Gastroesophageal sphincter (tissue), 4 donors: ENCODE data around the gene PNCK. TPM values are rescaled to one million over a fixed set of nuclear protein-coding genes. Genes with fewer than 3 reads are reported as not detected.
A peak's percentile ranks its signal among the peaks of the same experiment; 100 is the strongest.

ENCODE experiments used
- ATAC-seq: fragments of 150-250 bp; one replicate; pipeline ENCODE4 v1.9.1; 2016; ENCODE audit warnings: mild to moderate bottlenecking, moderate library complexity
- H3K27ac ChIP-seq, 4 donors: fragments of 200-600 bp; sonication (generic) in 3 of 4; 1 replicate in 3 of 4; 2 replicates in 1 of 4; pipeline ENCODE4 v1.5.1; 2016 to 2019
- H3K27me3 ChIP-seq: fragments of 200-600 bp; sonication (generic); one replicate; pipeline ENCODE4 v1.5.1; 2019
- H3K36me3 ChIP-seq, 2 donors: fragments of 200-600 bp; sonication (generic); one replicate each; pipeline ENCODE4 v1.5.1; 2019; ENCODE audit warnings: control low read depth in 1 of 2
- H3K4me1 ChIP-seq, 3 donors: fragments of 200-600 bp; sonication (generic); 1 replicate in 2 of 3; 2 replicates in 1 of 3; pipeline ENCODE4 v1.5.1; 2016 to 2019; ENCODE audit warnings: control low read depth in 2 of 3
- H3K4me3 ChIP-seq, 2 donors: fragments of 200-600 bp; sonication (generic); one replicate each; pipeline ENCODE4 v1.5.1; 2019; ENCODE audit warnings: mild to moderate bottlenecking in 1 of 2, moderate library complexity in 1 of 2
- H3K9me3 ChIP-seq, 3 donors: fragments of 200-600 bp; sonication (generic); one replicate each; pipeline ENCODE4 v1.5.1; 2017 to 2019; ENCODE audit warnings: control low read depth in 2 of 3
- CTCF ChIP-seq, 4 experiments: fragments of 200-600 bp in 2 of 4; fragments of 450-650 bp in 2 of 4; sonication (generic) in 1 of 4; IDR thresholded peaks; one replicate each; pipeline ENCODE4 v1.5.1; 2017 to 2019; ENCODE audit warnings: antibody characterized with exemption in 4 of 4, mild to moderate bottlenecking in 2 of 4, moderate library complexity in 2 of 4
- EP300 ChIP-seq: sonication (generic); formaldehyde crosslinking; IDR thresholded peaks from one replicate; pipeline ENCODE4 v1.6.1; 2017; ENCODE audit warnings: antibody characterized with exemption, mild to moderate bottlenecking
- POLR2A ChIP-seq, 2 donors: fragments of 450-650 bp; IDR thresholded peaks; one replicate each; pipeline ENCODE4 v1.6.1; 2017; ENCODE audit warnings: antibody characterized with exemption in 2 of 2, mild to moderate bottlenecking in 2 of 2, moderate library complexity in 1 of 2
- POLR2AphosphoS5 ChIP-seq: sonication (generic); formaldehyde crosslinking; IDR thresholded peaks from one replicate; pipeline ENCODE4 v1.6.1; 2017; ENCODE audit warnings: antibody characterized with exemption
- WGBS, 2 donors: methylation state at CpG; one replicate each; pipeline ENCODE4 v1.1.5; 2018; ENCODE audit warnings: low coverage in 1 of 2; 5-methylcytosine and 5-hydroxymethylcytosine counted together
- total RNA-seq, 4 donors: library from RNA; depleted of rRNA; stranded (reverse); fragments of >200 nt; gene quantifications; one replicate each; pipeline ENCODE4 v1.1.0, GENCODE V29; 2016

The PNCK gene
- total RNA-seq, 4 donors from 2014 or later: 14.4 to 55.9 (median 30.1) TPM

DNA sequence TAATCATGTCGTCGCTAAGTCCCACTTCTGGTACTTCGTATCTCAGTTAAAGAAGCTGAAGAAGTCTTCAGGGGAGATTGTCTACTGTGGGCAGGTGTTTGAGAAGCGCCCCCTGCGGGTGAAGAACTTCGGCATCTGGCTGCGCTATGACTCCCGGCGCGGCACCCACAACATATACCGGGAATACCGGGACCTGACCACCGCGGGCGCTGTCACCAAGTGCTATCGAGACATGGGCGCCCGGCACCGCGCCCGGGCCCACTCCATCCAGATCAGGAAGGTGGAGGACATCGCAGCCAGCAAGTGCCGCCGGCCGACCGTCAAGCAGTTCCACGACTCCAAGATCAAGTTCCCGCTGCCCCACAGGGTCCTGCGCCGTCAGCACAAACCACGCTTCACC, 11.3 kb downstream of the PNCK start:
- Histone ChIP-seq H3K36me3 (no peaks in the 10 kb centered on the region), H3K4me3 (no peak overlapping the region), H3K4me1 (peaks cover 0 to 5% (median 0%) of the 10 kb centered on the region in 3 donors), H3K27ac (no peak overlapping the region), H3K9me3 (no peaks in the 10 kb centered on the region), H3K27me3 (peaks cover 14% of the 10 kb centered on the region)
- whole genome bisulfite sequencing, 2 donors: 0% methylated on average over 2 of the region's 31 CpGs; no CpG with 5 or more reads in 1 of the 2 donors
- TF ChIP-seq EP300: no peak
- no peak for TF ChIP-seq POLR2A (IDR thresholded peaks at IDR 0.05)
- TF ChIP-seq POLR2AphosphoS5: no peak
- peak in 2 of 4 experiments; percentile 28 to 52 for TF ChIP-seq CTCF (IDR thresholded peaks at IDR 0.05)
- no peak for ATAC-seq

- no peak for TF ChIP-seq POLR2AphosphoS5
- no peak for TF ChIP-seq CTCF (IDR thresholded peaks at IDR 0.05)
- no peak for TF ChIP-seq EP300
Observed at GRCh38 chrX:153659268-153659667, 14.3 kb downstream of the PNCK start.

GRCh38 chrX:153657161-153657560, 16.5 kb downstream of the PNCK start:
- H3K4me1 ChIP-seq: peaks cover 0 to 1% (median 0%) of the 10 kb centered on the region in 3 donors
- no peaks in the 10 kb centered on the region for H3K36me3 ChIP-seq
- peaks cover 4% of the 10 kb centered on the region for H3K27me3 ChIP-seq
- no peak for ATAC-seq
- TF ChIP-seq POLR2A (IDR thresholded peaks at IDR 0.05) (no peak), CTCF (IDR thresholded peaks at IDR 0.05) (no peak), POLR2AphosphoS5 (no peak), EP300 (no peak)
- no CpG with 5 or more reads among the region's 9 CpGs for WGBS, 2 donors
- no peak overlapping the region for H3K27ac ChIP-seq
- no peak overlapping the region for H3K4me3 ChIP-seq
- H3K9me3 ChIP-seq: peaks cover 0 to 5% (median 0%) of the 10 kb centered on the region in 3 donors

More at GRCh38 chrX:153659268-153659667, 14.3 kb downstream of the PNCK start:
- no peak overlapping the region for H3K4me3 ChIP-seq
- H3K36me3 ChIP-seq: no peaks in the 10 kb centered on the region
- peaks cover 14% of the 10 kb centered on the region for H3K27me3 ChIP-seq
- no peaks in the 10 kb centered on the region for H3K9me3 ChIP-seq
- ATAC-seq: no peak
- 86 to 89% methylated on average over 1 to 3 of the region's 3 CpGs for WGBS, 2 donors
- H3K27ac ChIP-seq: no peak overlapping the region
- peaks cover 0 to 5% (median 0%) of the 10 kb centered on the region in 3 donors for H3K4me1 ChIP-seq

GRCh38 chrX:153653556-153653955, 20.1 kb downstream of the PNCK start:
- Histone ChIP-seq H3K4me1 (no peaks in the 10 kb centered on the region), H3K27me3 (peaks cover 18% of the 10 kb centered on the region), H3K4me3 (no peak overlapping the region), H3K27ac (no peak overlapping the region), H3K36me3 (no peaks in the 10 kb centered on the region), H3K9me3 (peaks cover 0 to 5% (median 0%) of the 10 kb centered on the region in 3 donors)
- TF ChIP-seq POLR2A (IDR thresholded peaks at IDR 0.05): no peak
- TF ChIP-seq EP300: no peak
- no peak for TF ChIP-seq CTCF (IDR thresholded peaks at IDR 0.05)
- no peak for TF ChIP-seq POLR2AphosphoS5
- WGBS, 2 donors: 82 to 100% methylated on average over 2 of the region's 2 CpGs
- no peak for ATAC-seq

DNA sequence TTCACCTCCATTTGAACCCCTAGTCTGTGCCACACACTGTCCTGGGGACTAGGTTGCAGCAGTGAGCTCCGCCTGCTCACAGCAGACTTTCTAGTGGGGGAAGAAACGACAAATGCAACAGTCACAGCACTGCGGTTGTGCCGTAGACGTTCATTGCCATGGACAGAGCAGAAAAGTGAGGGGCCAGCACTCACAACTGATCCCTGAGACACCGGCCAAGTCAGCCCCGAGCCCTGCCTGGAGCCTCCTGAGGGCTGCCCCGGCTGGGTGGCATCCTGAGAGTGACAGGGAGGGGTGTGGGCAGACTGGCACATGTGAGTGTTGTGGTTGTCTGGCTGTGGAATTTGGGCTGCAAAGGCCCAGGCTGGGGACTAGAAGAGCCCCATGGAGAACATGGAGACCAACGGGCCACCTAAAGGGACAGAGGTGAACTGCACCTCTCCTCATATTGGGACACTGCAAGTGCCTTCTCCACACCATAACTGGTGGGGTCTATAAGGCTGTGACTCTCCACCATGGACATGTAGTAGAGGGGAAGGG, 22.0 kb downstream of the PNCK start:
- TF ChIP-seq CTCF (IDR thresholded peaks at IDR 0.05): no peak
- TF ChIP-seq POLR2A (IDR thresholded peaks at IDR 0.05): no peak
- TF ChIP-seq EP300: no peak
- no peak for TF ChIP-seq POLR2AphosphoS5
- ATAC-seq: no peak

More for the DNA sequence above, 22.0 kb downstream of the PNCK start:
- H3K36me3 ChIP-seq: no peaks in the 10 kb centered on the region
- peaks cover 0 to 5% (median 0%) of the 10 kb centered on the region in 3 donors for H3K9me3 ChIP-seq
- H3K27ac ChIP-seq: no peak overlapping the region
- H3K4me3 ChIP-seq: no peak overlapping the region
- H3K4me1 ChIP-seq: peaks cover 0 to 16% (median 0%) of the 10 kb centered on the region in 3 donors
- WGBS, 2 donors: no CpG with 5 or more reads among the region's 9 CpGs
- peaks cover 37% of the 10 kb centered on the region for H3K27me3 ChIP-seq
